NCI-H2171 (cell line): Measurements from ENCODE around the gene SCN5A.

Experiments
- DNase-seq: peaks from one replicate; lab custom pipeline; 2025; lab: John Stamatoyannopoulos, UW

Gene SCN5A

DNA sequence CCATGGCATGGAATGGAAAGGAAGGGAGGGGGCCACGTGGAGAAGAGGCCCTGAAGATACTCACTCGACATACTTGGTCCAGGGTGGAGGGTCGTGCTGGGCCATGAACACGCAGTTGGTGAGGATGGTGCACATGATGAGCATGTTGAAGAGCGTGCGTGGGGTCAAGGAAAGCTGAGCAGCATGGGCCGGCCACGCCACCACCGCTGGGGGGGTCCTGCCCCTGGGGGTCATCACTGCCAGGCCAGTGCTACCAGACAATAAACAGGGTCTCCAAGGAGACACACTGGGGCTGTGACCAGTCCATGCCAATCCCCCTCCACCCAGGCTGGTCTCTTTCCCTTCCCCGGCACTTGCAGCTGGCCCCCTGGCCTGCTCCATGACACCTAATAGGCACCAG lies 27.2 kb downstream of the SCN5A start:
- DNase-seq, result no peak

DNA sequence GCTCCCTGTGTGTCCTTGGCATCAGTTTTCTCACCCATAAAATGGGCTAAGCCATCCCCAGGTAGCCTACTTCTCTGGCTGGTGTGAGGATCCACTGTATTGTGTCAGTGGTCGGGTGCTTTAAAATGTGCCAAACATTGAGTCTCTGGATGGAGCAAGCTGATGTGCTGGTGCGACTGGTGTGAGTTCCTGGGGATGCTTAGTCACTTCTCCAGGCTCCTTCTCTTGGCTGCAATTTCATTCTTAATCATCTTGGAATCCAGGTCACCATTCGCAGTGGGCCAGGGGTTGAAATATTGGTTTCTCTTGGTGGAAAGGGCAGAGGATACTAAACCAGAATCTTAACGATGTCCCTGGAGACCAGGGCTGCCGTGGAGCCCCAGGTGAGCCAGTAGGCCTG lies 29.3 kb downstream of the SCN5A start:
- DNase-seq, result no peak

DNA sequence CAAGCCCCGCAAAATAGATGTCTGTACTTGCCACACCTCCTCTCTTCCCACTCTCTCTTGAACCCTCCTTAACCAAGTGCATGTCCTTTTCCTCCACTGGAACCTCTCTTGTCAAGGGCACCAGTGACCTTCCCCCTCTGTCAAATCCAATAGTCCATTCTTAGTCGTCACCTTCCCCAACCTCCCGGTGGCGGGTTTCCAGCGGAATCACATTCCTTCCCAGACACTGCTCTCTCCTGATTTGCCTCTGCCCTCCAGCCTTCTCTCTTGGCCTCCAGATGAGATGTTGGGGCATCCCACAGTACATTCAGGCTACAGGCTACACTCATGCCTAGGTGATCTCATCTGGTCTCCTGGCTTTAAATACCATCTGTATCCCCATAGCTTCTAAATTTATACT lies 31.1 kb downstream of the SCN5A start:
- DNase-seq, result no peak

DNA sequence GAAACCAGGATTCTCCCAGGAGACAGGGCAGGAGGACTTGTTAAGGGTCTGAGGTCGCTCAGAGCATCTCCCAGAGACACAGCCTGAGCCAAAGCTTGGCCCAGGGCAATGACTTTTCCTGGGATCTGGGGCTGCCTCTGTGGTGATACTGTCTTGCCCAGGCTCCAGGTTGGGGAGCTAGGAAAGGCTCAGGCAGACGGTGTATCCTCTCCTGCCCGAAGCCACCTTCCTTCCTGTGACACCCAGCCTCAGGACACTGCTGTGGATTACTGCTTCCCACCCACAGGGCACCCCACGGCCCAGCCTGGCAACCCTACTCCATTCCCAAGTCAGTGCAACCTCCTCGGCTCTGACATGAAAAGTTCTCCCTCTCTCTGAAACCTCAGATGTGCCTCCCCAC lies 31.9 kb downstream of the SCN5A start:
- DNase-seq, result no peak

DNA sequence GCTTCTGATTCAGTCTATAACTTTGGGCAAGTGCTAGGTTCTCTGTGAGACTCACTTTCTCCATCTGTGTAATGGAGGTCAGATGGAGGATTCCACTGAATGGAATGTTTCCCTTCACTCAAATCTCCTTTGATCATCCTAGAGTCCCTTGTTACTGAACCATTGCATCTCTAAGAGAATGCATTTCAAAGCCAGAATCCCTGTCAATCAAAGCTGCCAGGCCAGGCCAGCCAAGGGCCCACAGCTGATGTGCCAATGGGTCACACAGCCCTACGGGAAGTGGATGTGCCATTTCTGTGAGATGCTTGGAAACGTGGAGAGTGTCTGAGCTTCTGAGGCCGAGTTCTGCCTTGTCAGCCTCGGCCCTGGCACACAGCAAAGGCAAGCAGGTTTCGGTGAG lies 32.4 kb downstream of the SCN5A start:
- no peak for DNase-seq

DNA sequence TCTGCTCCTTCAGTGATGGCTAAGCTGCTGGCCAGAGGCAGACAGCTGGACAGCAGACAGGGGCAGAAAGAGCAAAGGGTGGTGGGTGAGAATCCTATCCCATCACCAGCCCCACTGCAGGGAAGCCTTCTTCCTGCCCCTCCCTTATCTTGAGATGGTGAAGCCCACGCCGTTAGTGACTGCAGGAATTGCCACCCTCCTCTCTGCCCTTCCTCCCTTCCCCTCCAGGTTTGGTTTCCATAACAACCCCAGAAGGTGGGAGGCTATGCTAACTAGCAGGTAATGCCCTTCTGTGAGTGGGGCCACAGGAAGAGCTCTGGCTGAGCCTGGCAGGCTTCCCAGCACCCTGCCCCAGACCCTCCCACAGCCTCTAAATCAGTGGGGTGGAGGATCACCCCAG lies 32.8 kb downstream of the SCN5A start:
- DNase-seq, result no peak

DNA sequence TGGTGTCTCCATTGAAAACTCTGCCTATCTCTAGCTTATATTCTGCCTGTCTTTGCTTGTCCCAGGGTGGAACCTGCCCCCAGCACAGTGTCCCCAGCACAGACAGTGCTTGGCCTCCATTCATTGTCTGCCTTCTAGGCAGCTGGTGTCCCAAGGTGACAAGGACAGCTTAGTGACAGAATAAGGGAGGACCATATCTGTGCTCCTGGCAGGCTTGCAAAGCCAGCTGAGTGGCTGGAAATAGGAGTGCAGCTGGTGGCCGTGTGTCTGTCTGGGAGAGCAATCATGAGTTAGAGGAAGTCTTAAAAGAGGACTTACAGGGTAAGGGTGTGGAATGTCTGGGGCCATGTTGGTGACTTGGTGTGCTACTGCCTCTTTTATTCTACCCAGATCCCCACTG lies 33.4 kb downstream of the SCN5A start:
- DNase-seq, result no peak

DNA sequence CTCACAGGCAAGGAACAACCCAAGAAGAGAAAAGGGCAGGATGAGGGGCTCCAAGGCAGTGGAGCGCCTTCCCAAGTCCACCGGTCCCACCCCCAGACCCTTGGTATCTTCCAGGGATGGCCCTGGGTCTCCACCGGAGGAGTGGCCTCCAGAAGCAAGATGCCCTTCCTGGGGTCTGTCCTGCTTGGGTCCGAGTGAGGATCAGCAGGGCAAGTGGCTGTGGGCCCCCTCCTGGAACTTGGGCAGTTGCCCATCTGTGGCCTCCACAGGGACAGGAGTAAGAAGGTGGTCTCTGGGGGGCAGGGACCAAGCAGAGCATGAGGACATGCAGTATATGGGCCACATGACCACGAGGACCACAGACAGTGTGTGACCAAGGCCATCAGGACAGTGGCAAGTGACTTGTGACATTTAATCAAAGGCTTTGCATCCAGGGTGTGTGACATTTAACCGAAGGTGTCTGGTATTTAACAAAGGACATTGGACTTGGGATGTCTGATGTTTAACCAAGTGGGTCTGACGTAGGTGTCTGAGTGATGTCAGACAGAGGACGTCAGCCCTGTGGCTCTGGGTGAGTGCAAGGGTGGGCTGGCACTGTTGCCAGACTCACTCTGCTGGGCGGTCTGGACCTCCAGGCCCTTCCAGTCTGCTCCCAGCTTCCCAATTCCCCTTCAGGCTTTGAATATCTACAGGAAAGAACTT lies 34.7 kb downstream of the SCN5A start:
- DNase-seq, result no peak

DNA sequence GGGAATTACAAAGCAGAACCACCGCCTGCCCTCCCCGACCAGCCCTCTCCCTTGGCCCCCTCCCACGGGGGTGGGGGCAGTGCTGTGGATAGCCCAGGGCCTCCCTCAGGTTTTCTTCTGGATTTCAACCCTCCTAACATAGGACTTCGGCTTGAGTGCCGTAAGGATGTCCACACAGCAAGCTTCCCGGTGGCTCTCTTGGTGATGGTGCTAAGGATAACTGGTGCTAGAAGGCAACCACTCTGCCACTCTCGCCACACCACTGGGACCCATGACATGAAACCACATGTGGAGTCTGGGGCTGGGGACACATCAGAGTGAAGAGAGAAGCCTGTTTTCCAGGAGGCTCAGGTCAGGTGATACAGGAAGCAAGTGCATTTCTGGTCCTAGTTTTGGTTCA lies 35.4 kb downstream of the SCN5A start:
- DNase-seq, result no peak

DNA sequence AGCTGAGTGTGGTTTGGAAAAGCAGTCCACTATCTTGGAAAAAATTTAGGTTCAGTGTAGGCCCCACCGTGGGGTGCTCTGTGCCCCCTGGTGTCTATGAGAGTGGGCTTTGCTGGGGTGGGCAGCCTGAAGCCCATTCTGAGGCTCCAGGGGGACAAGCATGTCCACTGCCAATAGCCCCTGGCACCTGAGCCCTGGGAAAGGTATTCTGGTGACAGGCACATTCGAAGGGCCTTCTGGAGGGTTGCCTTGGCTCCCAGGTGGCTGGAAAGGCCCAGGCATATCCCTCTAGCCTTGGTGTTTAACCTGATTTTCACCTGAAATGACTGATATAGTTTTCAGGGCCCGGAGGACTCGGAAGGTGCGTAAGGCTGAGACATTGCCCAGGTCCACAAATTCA lies 36.1 kb downstream of the SCN5A start:
- DNase-seq, result no peak

DNA sequence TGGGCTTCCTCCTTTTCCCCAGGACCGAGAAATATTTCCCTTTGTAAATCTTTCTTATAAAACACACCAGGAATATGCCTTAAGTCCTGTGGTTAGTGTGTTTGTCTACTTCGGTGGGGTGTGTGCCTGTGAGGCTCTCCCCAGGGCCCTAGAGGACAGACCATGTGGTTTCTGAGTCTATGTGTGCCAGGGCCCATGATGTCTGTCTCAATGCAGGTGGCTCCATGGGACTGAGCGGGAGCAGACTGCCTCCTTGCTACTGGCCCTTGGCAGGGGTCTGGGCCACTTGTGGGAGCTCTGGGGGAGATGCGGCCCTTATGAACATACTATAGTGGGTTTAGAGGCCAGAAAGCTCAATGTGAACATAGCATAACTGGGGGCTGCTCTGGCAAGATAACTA lies 37.6 kb downstream of the SCN5A start:
- DNase-seq, result no peak

DNA sequence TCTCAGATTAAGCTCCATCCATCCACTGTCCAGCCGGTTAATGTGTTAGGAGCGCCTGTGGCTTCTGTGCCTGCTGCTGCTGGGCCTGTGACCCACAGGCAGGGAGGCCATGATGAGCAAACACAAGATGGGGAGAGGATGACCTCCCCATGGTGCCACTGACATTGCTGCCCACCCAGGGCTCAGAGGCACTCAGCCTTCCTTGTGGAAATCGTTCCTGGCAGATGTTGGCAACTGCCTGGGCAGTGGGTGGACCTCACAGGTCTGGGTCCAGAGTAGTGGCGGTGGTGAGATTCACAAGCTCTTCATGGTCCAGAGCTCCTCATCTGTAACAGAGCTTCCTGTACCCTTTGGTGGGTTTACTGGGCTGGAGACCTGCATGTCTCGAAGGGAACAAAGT lies 38.6 kb downstream of the SCN5A start:
- DNase-seq, result no peak

DNA sequence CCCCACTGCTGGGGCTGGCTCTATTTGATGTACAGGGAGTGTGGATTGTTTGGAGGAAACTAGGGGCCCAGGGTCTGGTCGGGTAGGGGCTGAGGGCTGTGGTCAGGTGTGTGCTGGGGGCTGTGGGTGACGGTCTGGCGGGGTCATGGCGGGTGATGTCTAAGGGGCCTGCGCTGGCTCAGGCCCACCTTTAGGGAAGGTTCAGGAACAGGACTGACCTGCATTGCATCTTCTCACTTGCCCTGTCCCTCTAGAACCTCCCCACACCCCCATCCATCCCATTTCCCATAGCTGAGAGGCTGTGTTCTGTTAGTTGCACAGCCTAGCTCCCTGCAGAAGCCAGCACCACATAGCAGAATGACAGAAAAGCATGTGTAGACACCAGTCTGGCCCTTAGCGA lies 39.1 kb downstream of the SCN5A start:
- DNase-seq, result no peak

DNA sequence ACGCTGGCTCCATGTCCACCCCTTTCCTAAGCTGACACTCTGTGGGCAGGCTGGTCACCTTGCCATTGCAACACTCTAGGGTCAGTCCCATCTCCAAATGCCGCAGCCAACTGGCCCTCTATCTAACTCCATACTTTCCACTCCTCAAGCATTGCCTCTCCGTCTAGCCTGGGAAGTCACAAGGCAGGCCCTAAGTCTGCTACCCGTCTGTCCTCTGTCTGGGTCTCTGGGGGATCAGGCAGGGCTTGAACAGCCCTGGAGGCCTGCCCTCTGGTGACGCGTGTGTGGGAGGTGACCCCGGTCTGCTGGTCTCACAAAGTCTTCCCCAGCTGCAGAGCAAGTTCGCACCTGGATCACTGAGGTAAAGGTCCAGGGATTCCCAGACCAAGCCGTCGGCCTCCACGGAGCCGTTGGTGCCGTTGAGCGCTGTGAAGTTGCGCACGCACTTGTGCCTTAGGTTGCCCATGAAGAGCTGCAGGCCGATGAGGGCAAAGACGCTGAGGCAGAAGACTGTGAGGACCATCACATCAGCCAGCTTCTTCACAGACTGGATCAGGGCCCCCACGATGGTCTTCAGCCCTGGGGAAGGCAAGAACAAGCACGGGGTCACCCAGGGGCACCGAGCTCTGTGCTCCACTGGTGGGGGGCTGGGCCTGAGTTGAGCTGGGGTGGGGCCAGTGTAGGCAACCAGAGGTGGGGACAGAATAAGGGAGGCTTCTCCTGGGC lies 39.9 kb downstream of the SCN5A start:
- no peak for DNase-seq

DNA sequence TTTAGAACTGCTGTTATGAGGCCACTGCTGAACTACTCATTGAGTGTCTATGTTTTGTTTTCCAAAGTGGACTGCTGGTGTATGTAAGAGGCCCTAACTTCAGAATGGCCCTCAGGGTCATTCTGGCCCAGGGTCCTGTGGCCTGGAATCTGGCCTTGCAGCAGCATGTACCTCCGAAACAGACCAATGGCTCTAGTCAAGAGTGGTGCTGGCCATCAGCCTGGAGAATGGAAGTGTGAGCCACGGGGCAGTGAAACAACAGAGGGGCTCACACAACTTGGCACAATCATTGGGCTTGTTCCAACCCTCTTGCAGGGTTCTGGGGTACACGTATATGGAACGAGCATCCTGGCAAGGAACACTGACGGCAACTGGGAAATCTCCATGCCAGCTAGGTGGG lies 40.5 kb downstream of the SCN5A start:
- no peak for DNase-seq

DNA sequence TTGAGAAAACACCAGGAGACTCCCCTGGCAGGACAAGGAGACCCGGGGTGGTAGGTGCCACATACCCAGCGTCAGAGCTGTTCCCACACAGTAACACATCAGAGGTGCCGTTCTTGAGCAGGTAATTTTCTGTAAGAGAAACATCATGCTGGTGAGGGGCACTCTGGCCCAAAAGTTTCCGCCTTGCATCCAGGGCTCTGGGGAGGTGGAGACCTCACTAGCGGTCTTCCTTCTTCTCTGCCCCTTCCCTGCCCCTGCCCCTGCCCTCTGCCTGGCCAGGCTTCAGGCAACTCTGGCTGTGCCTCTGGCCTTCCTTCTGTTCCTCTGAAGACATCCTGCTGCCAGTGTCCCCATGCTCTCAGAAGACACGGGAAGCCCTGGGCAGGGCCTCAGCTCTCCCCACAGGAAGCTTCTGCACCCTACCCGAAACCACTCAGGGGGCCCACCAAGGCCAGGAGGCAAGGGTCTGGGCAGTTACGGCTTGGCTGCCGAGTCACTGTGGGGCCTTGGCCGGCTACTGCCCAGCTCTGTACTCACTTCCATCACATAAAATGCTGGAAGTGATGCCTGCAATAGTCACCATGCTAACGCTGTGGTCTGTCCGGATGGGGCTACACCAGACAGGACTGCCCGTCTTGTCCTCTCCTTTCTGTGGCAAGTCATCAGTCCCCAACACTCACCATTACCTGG lies 41.3 kb downstream of the SCN5A start:
- no peak for DNase-seq

DNA sequence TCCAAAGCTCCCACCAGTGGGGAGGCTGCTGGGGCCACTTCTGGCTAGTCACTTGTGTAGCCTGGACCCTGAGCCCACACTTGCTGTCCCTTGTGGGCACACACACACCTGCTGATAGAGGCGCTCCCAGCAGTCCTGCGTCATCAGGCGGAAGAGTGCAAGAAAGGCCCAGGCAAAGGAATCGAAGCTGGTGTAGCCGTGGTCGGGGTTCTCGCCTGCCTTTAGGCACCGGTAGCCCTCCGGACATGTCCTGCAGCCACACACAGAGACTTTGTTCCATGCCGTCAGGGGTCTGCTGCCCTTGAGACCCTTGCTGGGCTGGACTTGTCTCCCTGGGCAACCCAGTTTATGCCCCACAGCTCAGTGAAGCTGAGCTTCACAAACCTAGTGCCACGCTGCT lies 42.9 kb downstream of the SCN5A start:
- DNase-seq, result no peak

DNA sequence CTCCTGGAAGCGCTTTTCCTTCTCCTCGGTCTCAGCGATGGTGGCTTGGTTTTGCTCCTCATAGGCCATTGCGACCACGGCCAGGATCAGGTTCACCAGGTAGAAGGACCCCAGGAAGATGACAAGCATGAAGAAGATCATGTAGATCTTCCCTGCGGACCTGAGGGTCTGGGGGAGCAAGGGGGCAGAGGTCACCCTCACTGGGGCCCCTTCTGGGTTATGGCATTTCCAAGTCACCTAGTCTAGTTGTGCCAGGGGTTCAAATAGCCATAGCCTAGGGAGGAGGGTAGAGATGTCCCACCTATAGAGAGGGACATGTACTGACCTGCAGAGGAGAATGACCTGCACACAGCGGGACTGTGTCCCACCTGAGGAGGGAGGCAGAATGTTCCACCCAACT lies 43.5 kb downstream of the SCN5A start:
- DNase-seq, result no peak

DNA sequence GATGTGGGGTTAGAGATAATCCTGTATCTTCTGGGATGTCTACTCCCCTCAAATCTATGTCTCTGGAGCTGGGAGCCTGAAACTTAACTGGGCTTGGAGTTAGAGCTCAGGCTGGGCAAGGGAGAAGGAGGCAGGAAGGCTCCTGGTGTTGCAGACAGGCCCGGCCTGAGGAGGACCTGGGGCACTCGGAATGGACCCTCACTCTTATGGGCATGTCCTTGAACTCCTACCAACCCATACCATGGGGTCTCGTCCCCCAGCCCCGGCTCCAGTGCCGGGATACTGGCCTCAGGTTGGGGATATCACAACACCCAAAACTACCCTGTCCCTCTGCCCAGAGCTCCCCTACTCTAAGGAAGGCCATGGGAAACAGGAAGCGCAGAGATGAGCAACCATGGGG lies 45.2 kb downstream of the SCN5A start:
- DNase-seq, result no peak

DNA sequence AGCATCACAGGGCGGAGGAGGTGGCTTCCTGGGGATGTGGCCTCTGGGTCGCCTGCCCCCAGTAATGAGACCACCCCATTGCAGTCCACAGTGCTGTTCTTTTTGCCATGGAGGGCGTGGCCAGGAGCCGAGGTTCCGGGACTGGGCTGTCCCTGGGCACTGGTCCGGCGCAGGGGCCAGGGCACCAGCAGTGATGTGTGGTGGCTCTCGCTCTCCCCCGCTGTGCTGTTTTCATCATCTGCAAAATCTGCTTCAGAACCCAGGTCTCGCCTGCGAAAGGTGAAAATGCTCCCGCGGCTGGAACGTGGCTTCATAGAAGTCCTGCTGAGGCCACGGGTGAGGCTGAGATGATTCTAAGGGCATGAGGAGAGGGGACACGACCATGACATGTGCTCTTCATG lies 45.8 kb downstream of the SCN5A start:
- DNase-seq, result no peak

DNA sequence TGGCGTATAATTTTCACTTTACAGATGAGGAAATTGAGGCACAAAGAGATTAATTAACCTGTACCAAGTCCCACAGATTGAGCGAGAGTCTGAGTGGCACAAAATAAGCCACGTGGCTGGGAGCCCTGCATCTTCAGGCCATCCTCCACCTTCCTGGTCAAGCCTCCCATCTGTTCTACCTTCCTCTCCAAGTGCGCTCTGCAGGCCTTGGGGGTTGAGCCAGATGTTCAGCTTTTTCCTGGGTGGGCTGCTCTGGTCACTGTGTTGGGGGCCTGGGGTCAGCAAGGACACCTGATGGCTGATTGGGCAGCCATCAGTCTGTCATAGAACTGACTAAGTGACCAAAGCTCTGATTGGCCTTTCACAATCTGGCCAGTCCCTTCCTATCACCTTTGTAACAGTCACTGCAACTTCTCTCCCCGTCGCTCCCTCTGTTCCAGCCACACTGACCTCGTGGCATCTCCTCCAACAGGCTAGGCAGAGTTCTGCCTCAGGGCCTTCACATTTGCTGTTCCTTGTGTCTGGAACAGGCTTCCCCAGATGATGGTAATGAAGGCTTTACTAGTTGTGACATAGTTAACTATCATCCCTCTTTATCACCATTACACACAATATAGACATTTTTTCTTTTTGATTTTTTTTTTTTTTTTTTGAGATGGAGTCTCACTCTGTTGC lies 46.8 kb downstream of the SCN5A start:
- DNase-seq, result no peak

DNA sequence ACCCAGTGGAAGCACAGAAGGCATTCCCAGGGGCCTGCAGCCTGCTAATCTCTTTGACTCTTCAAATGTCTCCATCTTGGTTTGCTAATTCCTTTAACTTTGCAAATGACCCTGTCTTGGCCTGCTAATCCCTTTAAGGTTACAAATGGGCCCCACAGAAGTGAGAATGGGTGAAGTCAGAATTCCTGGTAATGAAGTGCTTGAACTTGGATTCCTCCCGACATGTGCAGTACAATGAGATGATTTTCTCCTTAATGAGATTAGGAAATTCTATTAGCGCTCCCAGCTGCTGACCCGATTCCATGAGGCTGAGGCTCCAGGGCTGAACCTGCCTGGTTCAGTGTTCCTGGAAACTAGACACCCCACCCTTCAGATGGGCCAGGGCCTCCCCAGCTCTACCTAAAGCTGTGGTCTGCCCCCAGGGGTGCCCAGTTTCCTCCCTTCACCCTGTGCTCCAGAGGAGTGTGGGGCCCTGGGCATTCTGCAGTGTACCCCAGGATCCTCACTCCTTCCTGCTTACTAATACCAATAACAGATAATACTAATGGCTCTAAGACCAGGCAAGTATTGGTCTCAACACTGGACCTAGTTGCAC lies 47.4 kb downstream of the SCN5A start:
- no peak for DNase-seq

DNA sequence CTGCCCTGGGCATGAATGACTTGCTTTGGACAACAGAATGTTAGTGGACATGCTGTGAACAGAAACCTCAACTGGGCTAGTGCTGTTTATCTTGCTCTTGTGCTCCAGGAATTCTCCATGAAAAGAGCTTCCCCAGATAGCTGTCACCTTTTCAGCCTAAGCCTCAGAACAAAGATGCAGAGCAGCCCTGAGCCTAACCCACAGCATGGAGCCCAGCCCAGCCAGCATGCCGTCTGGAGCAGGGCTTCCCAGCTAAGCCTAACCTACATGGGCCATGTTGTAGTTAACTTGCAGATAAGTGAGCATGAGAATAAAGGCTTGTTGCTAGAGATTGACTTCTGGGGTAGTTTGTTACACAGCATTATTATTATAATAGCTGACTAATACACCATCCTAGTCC lies 48.9 kb downstream of the SCN5A start:
- no peak for DNase-seq
